ENCODE measurements around the gene EXD3.

DNA sequence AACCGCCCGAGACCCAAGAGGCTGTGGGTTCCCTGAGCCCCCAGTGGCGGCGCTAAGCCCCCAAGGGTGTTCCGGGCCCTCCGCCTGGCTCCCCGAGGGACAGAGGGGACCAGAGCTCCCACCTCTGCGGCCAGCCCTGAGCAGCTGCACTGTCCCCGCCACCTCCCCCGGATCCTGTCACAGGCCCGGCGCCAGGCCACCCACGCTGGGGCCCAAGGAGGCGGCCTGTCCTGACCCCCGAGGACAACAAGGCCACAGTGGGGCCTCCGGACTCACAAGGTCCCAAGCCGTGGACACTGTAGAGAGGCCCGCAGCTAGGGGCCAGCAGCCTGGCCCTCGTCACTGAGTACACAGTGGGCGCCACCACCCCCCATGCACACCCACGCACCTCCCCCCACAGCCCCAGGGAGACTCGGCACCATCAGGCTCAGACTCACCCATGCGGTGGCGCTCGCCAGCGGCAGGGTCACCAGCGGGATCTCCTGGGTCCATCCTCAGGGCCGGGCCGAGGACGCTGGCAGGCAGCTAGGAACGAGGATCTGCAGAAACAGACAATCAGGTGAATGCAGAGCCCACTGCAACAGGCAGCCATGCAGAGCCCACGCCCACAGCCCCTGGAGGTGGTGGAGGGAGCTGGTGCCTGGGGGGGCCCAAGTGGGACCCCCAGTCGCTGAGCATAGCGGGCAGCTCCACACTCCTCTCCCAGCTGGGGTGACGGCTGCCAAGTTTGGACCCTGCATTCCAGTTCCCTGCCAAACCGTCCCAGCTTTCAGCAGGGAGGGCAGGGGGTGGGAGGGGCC, 27.9 kb downstream of the EXD3 start:
- TF ChIP-seq CTCF (IDR thresholded peaks at IDR 0.05) (no peak), POLR2A (IDR thresholded peaks at IDR 0.05) (no peak), POLR2AphosphoS5 (IDR thresholded peaks at IDR 0.05) (no peak)

Measured in stomach (tissue), 4 donors.